DND-41 (cell line): Measurements from ENCODE around the gene COL13A1.

Experiments
- EZH2 ChIP-seq: IDR thresholded peaks from 3 replicates; pipeline ENCODE4 v1.6.1; 2012; ENCODE audit warnings: borderline replicate concordance, low read depth, mild to moderate bottlenecking, moderate library complexity, low read length, inconsistent platforms; ENCODE audit not compliant: severe bottlenecking
- TF ChIP-seq, protein P1 (sequence below): IDR thresholded peaks from 2 replicates; pipeline ENCODE4 v1.5.1; 2012; ENCODE audit warnings: borderline replicate concordance, low read length, moderate library complexity, mild to moderate bottlenecking; ENCODE audit not compliant: poor library complexity, severe bottlenecking; ENCODE audit errors: extremely low read depth

DNA sequence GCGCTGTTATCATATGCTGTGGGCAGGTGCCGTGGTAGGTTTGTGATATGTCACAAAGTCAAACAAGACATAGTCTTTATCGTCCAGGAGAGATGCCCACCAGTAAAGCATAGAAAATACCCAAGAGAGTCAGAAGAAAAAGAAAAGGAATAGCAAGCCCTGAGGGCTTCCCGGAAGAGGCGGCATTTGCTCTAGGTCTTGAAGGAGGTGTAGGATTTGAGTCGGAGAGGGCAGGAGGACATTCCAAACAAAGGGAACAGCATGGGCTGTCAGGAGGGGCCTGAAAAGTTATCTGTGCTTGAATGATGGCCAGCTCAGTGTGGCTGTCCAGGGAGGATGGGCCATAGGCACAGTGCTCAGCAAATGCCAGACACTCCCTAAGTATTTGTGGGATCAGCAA is 42.2 kb downstream of the COL13A1 start:
- TF ChIP-seq, protein P1, sequence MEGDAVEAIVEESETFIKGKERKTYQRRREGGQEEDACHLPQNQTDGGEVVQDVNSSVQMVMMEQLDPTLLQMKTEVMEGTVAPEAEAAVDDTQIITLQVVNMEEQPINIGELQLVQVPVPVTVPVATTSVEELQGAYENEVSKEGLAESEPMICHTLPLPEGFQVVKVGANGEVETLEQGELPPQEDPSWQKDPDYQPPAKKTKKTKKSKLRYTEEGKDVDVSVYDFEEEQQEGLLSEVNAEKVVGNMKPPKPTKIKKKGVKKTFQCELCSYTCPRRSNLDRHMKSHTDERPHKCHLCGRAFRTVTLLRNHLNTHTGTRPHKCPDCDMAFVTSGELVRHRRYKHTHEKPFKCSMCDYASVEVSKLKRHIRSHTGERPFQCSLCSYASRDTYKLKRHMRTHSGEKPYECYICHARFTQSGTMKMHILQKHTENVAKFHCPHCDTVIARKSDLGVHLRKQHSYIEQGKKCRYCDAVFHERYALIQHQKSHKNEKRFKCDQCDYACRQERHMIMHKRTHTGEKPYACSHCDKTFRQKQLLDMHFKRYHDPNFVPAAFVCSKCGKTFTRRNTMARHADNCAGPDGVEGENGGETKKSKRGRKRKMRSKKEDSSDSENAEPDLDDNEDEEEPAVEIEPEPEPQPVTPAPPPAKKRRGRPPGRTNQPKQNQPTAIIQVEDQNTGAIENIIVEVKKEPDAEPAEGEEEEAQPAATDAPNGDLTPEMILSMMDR = no peak
- no peak for TF ChIP-seq EZH2
